HepG2 (cell line): Measurements from ENCODE around the gene SAPCD1. TPM values are rescaled to one million over a fixed set of nuclear protein-coding genes. Genes with fewer than 3 reads are reported as not detected.
A peak's percentile ranks its signal among the peaks of the same experiment; 100 is the strongest.

Source experiments
- BHLHE40 ChIP-seq: IDR thresholded peaks from 2 replicates; pipeline ENCODE4 v1.6.1; 2011; ENCODE audit warnings: low read length, improper control_type of control experiment
- CENPX ChIP-seq: sonication (generic); formaldehyde crosslinking; IDR thresholded peaks from 2 replicates; pipeline ENCODE4 v1.9.0; 2021; ENCODE audit warnings: mild to moderate bottlenecking, missing genetic modification reagents, moderate library complexity
- CHCHD3 ChIP-seq: sonication (generic); formaldehyde crosslinking; IDR thresholded peaks from 2 replicates; pipeline ENCODE4 v1.8.0; 2022; ENCODE audit warnings: mild to moderate bottlenecking, missing genetic modification reagents, moderate library complexity
- CREM ChIP-seq, 2 experiments: sonication (generic) in 1 of 2; formaldehyde crosslinking in 1 of 2; IDR thresholded peaks; 2 replicates each; pipeline versions ENCODE4 v1.4.0 to v1.6.1; 2016 to 2020; ENCODE audit warnings: antibody characterized with exemption in 1 of 2, mild to moderate bottlenecking in 1 of 2, missing genetic modification reagents in 1 of 2
- ERF ChIP-seq: IDR thresholded peaks from 2 replicates; pipeline ENCODE4 v1.6.1; 2018; ENCODE audit warnings: missing biosample characterization, missing genetic modification reagents
- HHEX ChIP-seq: IDR thresholded peaks from 2 replicates; pipeline ENCODE4 v1.6.1; 2016; ENCODE audit warnings: control low read depth
- HOXA3 ChIP-seq: sonication (generic); formaldehyde crosslinking; IDR thresholded peaks from 2 replicates; pipeline ENCODE4 v1.5.0; 2020; ENCODE audit warnings: missing genetic modification reagents
- HOXA9 ChIP-seq: sonication (generic); formaldehyde crosslinking; IDR thresholded peaks from 2 replicates; pipeline ENCODE4 v1.8.1; 2022; ENCODE audit warnings: missing genetic modification reagents, mild to moderate bottlenecking, moderate library complexity, borderline replicate concordance
- IRX3 ChIP-seq: sonication (generic); formaldehyde crosslinking; IDR thresholded peaks from 2 replicates; pipeline ENCODE4 v1.8.1; 2023; ENCODE audit warnings: mild to moderate bottlenecking, low read depth, missing genetic modification reagents, borderline replicate concordance
- KLF6 ChIP-seq: IDR thresholded peaks from 2 replicates; pipeline ENCODE4 v1.8.0; 2016; ENCODE audit warnings: missing biosample characterization, missing genetic modification reagents
- MBD4 ChIP-seq: IDR thresholded peaks from 2 replicates; pipeline ENCODE4 v1.6.1; 2012; ENCODE audit warnings: low read length, inconsistent platforms, borderline replicate concordance
- PCBP2 ChIP-seq: fragments of 200-400 bp; formaldehyde crosslinking; optimal IDR thresholded peaks from 2 replicates; pipeline ENCODE3; 2018; ENCODE audit warnings: low read length, low read depth; ENCODE audit not compliant: poor library complexity, severe bottlenecking
- POLR2AphosphoS5 ChIP-seq: IDR thresholded peaks from 2 replicates; pipeline ENCODE4 v1.6.1; 2012; ENCODE audit warnings: low read depth, low read length
- RARG ChIP-seq: sonication (generic); formaldehyde crosslinking; IDR thresholded peaks from 2 replicates; pipeline ENCODE4 v1.4.0; 2020; ENCODE audit warnings: low read depth, mild to moderate bottlenecking, missing genetic modification reagents
- TAF1 ChIP-seq: sonication (generic); formaldehyde crosslinking; IDR thresholded peaks from 2 replicates; pipeline ENCODE4 v1.4.0; 2020; ENCODE audit warnings: missing genetic modification reagents
- TBX2 ChIP-seq: sonication (generic); formaldehyde crosslinking; IDR thresholded peaks from 2 replicates; pipeline ENCODE4 v1.5.0; 2020; ENCODE audit warnings: missing genetic modification reagents, mild to moderate bottlenecking, borderline replicate concordance
- TEAD3 ChIP-seq: optimal IDR thresholded peaks from 2 replicates; pipeline ENCODE3; 2016; ENCODE audit warnings: borderline replicate concordance
- U2AF1 ChIP-seq: fragments of 200-400 bp; formaldehyde crosslinking; optimal IDR thresholded peaks from 2 replicates; pipeline ENCODE3; 2017; ENCODE audit warnings: mild to moderate bottlenecking, low read depth, low read length
- ZBTB7A ChIP-seq: sonication (generic); formaldehyde crosslinking; IDR thresholded peaks from 2 replicates; pipeline ENCODE4 v1.8.0; 2022; ENCODE audit warnings: mild to moderate bottlenecking, missing genetic modification reagents
- ZFP36L2 ChIP-seq: sonication (generic); formaldehyde crosslinking; IDR thresholded peaks from 2 replicates; pipeline ENCODE4 v1.4.0; 2020; ENCODE audit warnings: missing genetic modification reagents
- ZFP90 ChIP-seq: sonication (generic); formaldehyde crosslinking; IDR thresholded peaks from 2 replicates; pipeline ENCODE4 v1.8.0; 2022; ENCODE audit warnings: missing genetic modification reagents, mild to moderate bottlenecking, inconsistent platforms, borderline replicate concordance
- ZNF296 ChIP-seq: sonication (generic); formaldehyde crosslinking; conservative IDR thresholded peaks from 2 replicates; pipeline ENCODE4 v1.5.0; 2020; ENCODE audit warnings: mild to moderate bottlenecking, missing genetic modification reagents
- ZNF460 ChIP-seq: sonication (generic); formaldehyde crosslinking; IDR thresholded peaks from 2 replicates; pipeline ENCODE4 v1.5.1; 2020; ENCODE audit warnings: missing genetic modification reagents, mild to moderate bottlenecking, borderline replicate concordance
- ZNF652 ChIP-seq: IDR thresholded peaks from 2 replicates; pipeline ENCODE4 v1.6.1; 2016; ENCODE audit warnings: low read depth, borderline replicate concordance
- ZNF737 ChIP-seq: sonication (generic); formaldehyde crosslinking; IDR thresholded peaks from 2 replicates; pipeline ENCODE4 v1.5.0; 2020; ENCODE audit warnings: missing genetic modification reagents, mild to moderate bottlenecking, borderline replicate concordance
- ZNF749 ChIP-seq: sonication (generic); formaldehyde crosslinking; IDR thresholded peaks from 2 replicates; pipeline ENCODE4 v1.8.0; 2022; ENCODE audit warnings: mild to moderate bottlenecking, missing genetic modification reagents, moderate library complexity, borderline replicate concordance
- ZNF772 ChIP-seq: sonication (generic); formaldehyde crosslinking; IDR thresholded peaks from 2 replicates; pipeline ENCODE4 v1.5.0; 2020; ENCODE audit warnings: mild to moderate bottlenecking, missing genetic modification reagents
- ZSCAN9 ChIP-seq: IDR thresholded peaks from 2 replicates; pipeline ENCODE4 v1.6.1; 2016; ENCODE audit warnings: borderline replicate concordance
- ZZZ3 ChIP-seq: sonication (generic); formaldehyde crosslinking; IDR thresholded peaks from 2 replicates; pipeline ENCODE4 v1.4.0; 2020; ENCODE audit warnings: missing genetic modification reagents, mild to moderate bottlenecking, borderline replicate concordance
- polyA plus RNA-seq, 8 experiments: library from polyadenylated mRNA; depleted of rRNA in 3 of 8; stranded (reverse) in 7 of 8; unstranded in 1 of 8; fragments of >200 nt; fragmentation: Illumina TruSeq in 4 of 8; extraction: Trizol in 4 of 8; gene quantifications; 2 replicates each; pipeline versions ENCODE4 v1.2.1 to v1.2.3, GENCODE V29; 2011 to 2016; ENCODE audit warnings: low read depth in 4 of 8, missing spikeins in 1 of 8, mixed read lengths in 1 of 8; ENCODE audit not compliant: insufficient read depth in 1 of 8
- total RNA-seq, 5 experiments: library from RNA; depleted of rRNA; stranded (reverse); fragments of >200 nt; fragmentation: Illumina TruSeq; extraction: Trizol; gene quantifications; 2 replicates each; pipeline ENCODE4 v1.2.3, GENCODE V29; 2016; ENCODE audit warnings: low read depth in 1 of 5
- TF ChIP-seq, protein P1 (sequence below): sonication (generic); formaldehyde crosslinking; IDR thresholded peaks from 2 replicates; pipeline ENCODE4 v1.5.1; 2020; ENCODE audit warnings: missing genetic modification reagents, mild to moderate bottlenecking, borderline replicate concordance
- TF ChIP-seq, protein P2 (sequence below): sonication (generic); formaldehyde crosslinking; IDR thresholded peaks from 2 replicates; pipeline ENCODE4 v1.4.0; 2020; ENCODE audit warnings: missing genetic modification reagents; ENCODE audit errors: not compliant biosample characterization

SAPCD1 gene
- total and polyA plus RNA-seq, 2 of the 13 experiments (the other 11 are each of a cell fraction or from before 2014, with no cell fraction given), result 2.5 to 3.9 TPM

DNA sequence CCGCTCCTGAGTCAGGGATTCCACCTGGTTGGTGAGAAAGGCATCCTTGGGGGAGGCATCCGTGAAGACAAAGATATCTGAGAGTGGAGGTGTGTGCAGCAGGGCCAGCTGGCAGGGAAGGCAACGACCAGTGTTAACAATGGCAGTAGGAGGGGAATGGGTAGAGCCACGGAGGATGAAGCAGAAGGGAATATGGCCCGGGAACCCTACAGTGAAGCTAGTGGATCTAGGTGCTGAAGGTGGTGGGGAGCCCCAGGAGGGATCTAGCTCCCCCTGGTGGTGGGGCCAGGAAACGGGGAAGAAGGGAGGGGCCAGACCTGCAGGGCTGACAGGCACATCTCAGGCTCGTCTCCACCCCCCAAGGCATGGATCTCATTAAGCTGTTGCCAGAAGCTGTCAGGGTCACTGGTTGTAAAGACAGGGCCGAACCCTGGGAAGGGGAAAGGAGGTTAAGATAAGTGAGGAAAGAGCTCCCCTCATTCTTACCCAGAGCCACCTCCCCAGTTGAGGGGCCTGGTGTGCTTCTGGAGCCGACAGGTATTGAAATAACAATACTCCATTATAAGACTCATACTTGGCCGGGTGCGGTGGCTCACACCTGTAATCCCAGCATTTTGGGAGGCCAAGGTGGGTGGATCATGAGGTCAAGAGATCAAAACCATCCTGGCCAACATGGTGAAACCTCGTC is 7.4 kb downstream of the SAPCD1 start (continued):
- TF ChIP-seq, protein P1, sequence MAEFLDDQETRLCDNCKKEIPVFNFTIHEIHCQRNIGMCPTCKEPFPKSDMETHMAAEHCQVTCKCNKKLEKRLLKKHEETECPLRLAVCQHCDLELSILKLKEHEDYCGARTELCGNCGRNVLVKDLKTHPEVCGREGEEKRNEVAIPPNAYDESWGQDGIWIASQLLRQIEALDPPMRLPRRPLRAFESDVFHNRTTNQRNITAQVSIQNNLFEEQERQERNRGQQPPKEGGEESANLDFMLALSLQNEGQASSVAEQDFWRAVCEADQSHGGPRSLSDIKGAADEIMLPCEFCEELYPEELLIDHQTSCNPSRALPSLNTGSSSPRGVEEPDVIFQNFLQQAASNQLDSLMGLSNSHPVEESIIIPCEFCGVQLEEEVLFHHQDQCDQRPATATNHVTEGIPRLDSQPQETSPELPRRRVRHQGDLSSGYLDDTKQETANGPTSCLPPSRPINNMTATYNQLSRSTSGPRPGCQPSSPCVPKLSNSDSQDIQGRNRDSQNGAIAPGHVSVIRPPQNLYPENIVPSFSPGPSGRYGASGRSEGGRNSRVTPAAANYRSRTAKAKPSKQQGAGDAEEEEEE (CRISPR knock-in tag), result no peak
- TF ChIP-seq ZNF737 (CRISPR knock-in tag) (no peak), MBD4 (no peak), BHLHE40 (no peak), IRX3 (CRISPR knock-in tag) (no peak), U2AF1 (no peak), PCBP2 (no peak), ZNF296 (CRISPR knock-in tag) (no peak), TBX2 (CRISPR knock-in tag) (peak; percentile 19; the same call in 1 of the 2 replicates), TEAD3 (CRISPR knock-in tag) (peak; percentile 69), ZNF652 (peak; percentile 75; the same call in 1 of the 2 replicates), ZBTB7A (CRISPR knock-in tag) (no peak), CENPX (CRISPR knock-in tag) (no peak), HOXA9 (CRISPR knock-in tag) (no peak), ZSCAN9 (CRISPR knock-in tag) (peak; percentile 40; the same call in 1 of the 2 replicates), ZZZ3 (CRISPR knock-in tag) (no peak), ZNF749 (CRISPR knock-in tag) (no peak), KLF6 (no peak), ZNF460 (CRISPR knock-in tag) (no peak), ZFP90 (CRISPR knock-in tag) (no peak), CHCHD3 (CRISPR knock-in tag) (no peak), ZNF772 (CRISPR knock-in tag) (no peak), ERF (CRISPR knock-in tag) (peak; percentile 88), TAF1 (CRISPR knock-in tag) (no peak; the same call in 1 of the 2 replicates), POLR2AphosphoS5 (no peak), CREM (IDR thresholded peaks at IDR 0.05) (no peak), CREM (CRISPR knock-in tag; IDR thresholded peaks at IDR 0.05) (no peak), HOXA3 (CRISPR knock-in tag) (peak; percentile 30; the same call in 1 of the 2 replicates), HHEX (CRISPR knock-in tag) (no peak), ZFP36L2 (no peak), RARG (no peak)
- TF ChIP-seq, protein P2, sequence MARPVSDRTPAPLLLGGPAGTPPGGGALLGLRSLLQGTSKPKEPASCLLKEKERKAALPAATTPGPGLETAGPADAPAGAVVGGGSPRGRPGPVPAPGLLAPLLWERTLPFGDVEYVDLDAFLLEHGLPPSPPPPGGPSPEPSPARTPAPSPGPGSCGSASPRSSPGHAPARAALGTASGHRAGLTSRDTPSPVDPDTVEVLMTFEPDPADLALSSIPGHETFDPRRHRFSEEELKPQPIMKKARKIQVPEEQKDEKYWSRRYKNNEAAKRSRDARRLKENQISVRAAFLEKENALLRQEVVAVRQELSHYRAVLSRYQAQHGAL (CRISPR knock-in tag), result no peak
